A549 (cell line): ENCODE results near the gene KRTAP5-4. TPM values are rescaled to one million over a fixed set of nuclear protein-coding genes. Genes with fewer than 3 reads are reported as not detected.

Source experiments
- ATAC-seq, 2 experiments: fragments of 200-7000 bp in 1 of 2; fragments of >200 bp in 1 of 2; cut with Nextera tagmentation in 1 of 2; cut with Tn5 transposase in 1 of 2; 3 replicates each; pipeline versions ENCODE4 v1.8.0 to v1.9.1; 2018 to 2020; ENCODE audit warnings: mild to moderate bottlenecking in 1 of 2, moderate library complexity in 1 of 2
- CTCF ChIA-PET: fragments of 300-600 bp; sonication (Branson Sonifier 250); formaldehyde crosslinking; extraction: SDS; loops from one replicate; lab custom pipeline; 2021; ENCODE audit warnings: antibody characterized with exemption, inconsistent platforms; lab: Yijun Ruan, JAX
- POLR2A ChIA-PET: fragments of 350-600 bp; formaldehyde crosslinking; extraction: SDS; loops from one replicate; lab custom pipeline; 2021; ENCODE audit warnings: antibody characterized with exemption, inconsistent platforms; lab: Yijun Ruan, JAX
- DNase-seq, 2 experiments: peaks; one replicate each; pipeline versions ENCODE4 v3.0.0 to v3.0.0-alpha.2; 2011 to 2016; ENCODE audit warnings: low read depth in 1 of 2, low spot score in 1 of 2
- FAIRE-seq: peaks from 2 replicates; lab custom pipeline; 2011; peaks lifted over from hg19 to GRCh38; lab: Jason Lieb, UNC
- H3K27ac ChIP-seq, 2 experiments: fragments of >200 bp; sonication (Bioruptor Twin); formaldehyde crosslinking; 3 replicates each; pipeline ENCODE4 v1.5.1; 2016 to 2017
- H3K4me1 ChIP-seq: fragments of >200 bp; sonication (Bioruptor Twin); formaldehyde crosslinking; 3 replicates; pipeline ENCODE4 v1.6.1; 2016
- H3K4me2 ChIP-seq: fragments of >200 bp; sonication (Bioruptor Twin); formaldehyde crosslinking; 3 replicates; pipeline ENCODE4 v1.6.1; 2016
- H3K4me3 ChIP-seq: fragments of >200 bp; sonication (Bioruptor Twin); formaldehyde crosslinking; 3 replicates; pipeline ENCODE4 v1.5.1; 2016
- H3K9me3 ChIP-seq: fragments of >200 bp; sonication (Bioruptor Twin); formaldehyde crosslinking; 3 replicates; pipeline ENCODE4 v1.6.1; 2016
- BHLHE40 ChIP-seq: IDR thresholded peaks from 2 replicates; pipeline ENCODE4 v1.6.1; 2012; ENCODE audit warnings: low read depth, low read length, inconsistent platforms
- CBX2 ChIP-seq: fragments of 200-600 bp; sonication (generic); IDR thresholded peaks from 2 replicates; pipeline ENCODE4 v1.6.1; 2016; ENCODE audit warnings: low read depth, mild to moderate bottlenecking, borderline replicate concordance
- CHD4 ChIP-seq: fragments of 200-600 bp; sonication (generic); IDR thresholded peaks from 2 replicates; pipeline ENCODE4 v1.6.1; 2016; ENCODE audit warnings: antibody characterized with exemption, mild to moderate bottlenecking, borderline replicate concordance
- EHF ChIP-seq: fragments of 250-450 bp; sonication (Bioruptor Pico); IDR thresholded peaks from 2 replicates; pipeline ENCODE4 v1.5.0; 2020; ENCODE audit warnings: mild to moderate bottlenecking
- EP300 ChIP-seq, 2 experiments: fragments of >200 bp; sonication (Bioruptor Twin); formaldehyde crosslinking; IDR thresholded peaks; 2 replicates in 1 of 2; 3 replicates in 1 of 2; pipeline ENCODE4 v1.6.1; 2016 to 2017
- FOSB ChIP-seq: fragments of 250-450 bp; sonication (Bioruptor Pico); IDR thresholded peaks from 2 replicates; pipeline ENCODE4 v1.5.0; 2020; ENCODE audit warnings: mild to moderate bottlenecking, moderate library complexity
- FOXS1 ChIP-seq: fragments of 250-450 bp; sonication (Bioruptor Pico); IDR thresholded peaks from 2 replicates; pipeline ENCODE4 v1.5.0; 2020; ENCODE audit warnings: mild to moderate bottlenecking, moderate library complexity
- GATA3 ChIP-seq: IDR thresholded peaks from 2 replicates; pipeline ENCODE4 v1.6.1; 2012; ENCODE audit warnings: borderline replicate concordance
- HOXA7 ChIP-seq: fragments of 250-450 bp; sonication (Bioruptor Pico); IDR thresholded peaks from 2 replicates; pipeline ENCODE4 v1.5.0; 2020; ENCODE audit warnings: mild to moderate bottlenecking, moderate library complexity
- HOXB13 ChIP-seq: fragments of 250-450 bp; sonication (Bioruptor Pico); IDR thresholded peaks from 2 replicates; pipeline ENCODE4 v1.5.0; 2020; ENCODE audit warnings: low read depth, mild to moderate bottlenecking, moderate library complexity
- KDM5A ChIP-seq: fragments of 200-600 bp; sonication (generic); IDR thresholded peaks from 2 replicates; pipeline ENCODE4 v1.6.1; 2016; ENCODE audit warnings: antibody characterized with exemption, mild to moderate bottlenecking
- NPAS2 ChIP-seq: fragments of 250-450 bp; sonication (Bioruptor Pico); IDR thresholded peaks from 2 replicates; pipeline ENCODE4 v1.8.0; 2022; ENCODE audit warnings: mild to moderate bottlenecking, moderate library complexity, borderline replicate concordance
- PHF8 ChIP-seq: fragments of 200-600 bp; sonication (generic); IDR thresholded peaks from 2 replicates; pipeline ENCODE4 v1.6.1; 2016; ENCODE audit warnings: low read depth, mild to moderate bottlenecking, antibody characterized with exemption, moderate library complexity, borderline replicate concordance
- RAD21 ChIP-seq, 2 experiments: fragments of >200 bp in 1 of 2; sonication (Bioruptor Twin) in 1 of 2; formaldehyde crosslinking in 1 of 2; IDR thresholded peaks in 1 of 2; conservative IDR thresholded peaks in 1 of 2; 2 replicates in 1 of 2; 3 replicates in 1 of 2; pipeline ENCODE4 v1.6.1; 2012 to 2018; ENCODE audit warnings: inconsistent platforms in 1 of 2
- RARB ChIP-seq: fragments of 250-450 bp; sonication (Bioruptor Pico); IDR thresholded peaks from 2 replicates; pipeline ENCODE4 v1.8.0; 2021; ENCODE audit warnings: mild to moderate bottlenecking, moderate library complexity
- RFX5 ChIP-seq: fragments of 450-650 bp; IDR thresholded peaks from 2 replicates; pipeline ENCODE4 v1.7.1; 2014; ENCODE audit warnings: antibody characterized with exemption, mild to moderate bottlenecking, moderate library complexity
- RNF2 ChIP-seq: fragments of 200-600 bp; sonication (generic); IDR thresholded peaks from 2 replicates; pipeline ENCODE4 v1.6.1; 2016; ENCODE audit warnings: low read depth, mild to moderate bottlenecking, antibody characterized with exemption, moderate library complexity, borderline replicate concordance
- SMC3 ChIP-seq: fragments of >200 bp; sonication (Bioruptor Twin); formaldehyde crosslinking; IDR thresholded peaks from 3 replicates; pipeline ENCODE4 v1.6.1; 2018; ENCODE audit warnings: inconsistent platforms
- TFCP2L1 ChIP-seq: fragments of 250-450 bp; sonication (Bioruptor Pico); IDR thresholded peaks from 2 replicates; pipeline ENCODE4 v1.5.0; 2021; ENCODE audit warnings: mild to moderate bottlenecking
- ZFP36 ChIP-seq: fragments of 450-650 bp; IDR thresholded peaks from 2 replicates; pipeline ENCODE4 v1.6.1; 2014; ENCODE audit warnings: borderline replicate concordance; ENCODE audit not compliant: partially characterized antibody
- WGBS: methylation state at CpG from one replicate; pipeline ENCODE4 v1.1.6; 2017; ENCODE audit errors: missing lambda C conversion rate; 5-methylcytosine and 5-hydroxymethylcytosine counted together
- polyA plus RNA-seq, 4 experiments: library from polyadenylated mRNA; depleted of rRNA in 3 of 4; stranded (reverse); fragments of >200 nt; fragmentation: RNase III in 1 of 4; extraction: RNeasy Plus Mini Kit Qiagen cat#74134 plus additional on column Dnase treatment in 1 of 4; gene quantifications; 2 replicates in 3 of 4; 3 replicates in 1 of 4; pipeline ENCODE4 v1.2.3, GENCODE V29; 2011 to 2017
- TF ChIP-seq, protein P1 (sequence below): IDR thresholded peaks from 2 replicates; pipeline ENCODE4 v1.6.1; 2012; ENCODE audit warnings: low read depth, borderline replicate concordance
- TF ChIP-seq, protein P2 (sequence below): IDR thresholded peaks from 2 replicates; pipeline ENCODE4 v1.6.1; 2012

KRTAP5-4 gene
- polyA plus RNA-seq, 2 of the 4 experiments (the other 2 are of a cell fraction) = not detected

DNA sequence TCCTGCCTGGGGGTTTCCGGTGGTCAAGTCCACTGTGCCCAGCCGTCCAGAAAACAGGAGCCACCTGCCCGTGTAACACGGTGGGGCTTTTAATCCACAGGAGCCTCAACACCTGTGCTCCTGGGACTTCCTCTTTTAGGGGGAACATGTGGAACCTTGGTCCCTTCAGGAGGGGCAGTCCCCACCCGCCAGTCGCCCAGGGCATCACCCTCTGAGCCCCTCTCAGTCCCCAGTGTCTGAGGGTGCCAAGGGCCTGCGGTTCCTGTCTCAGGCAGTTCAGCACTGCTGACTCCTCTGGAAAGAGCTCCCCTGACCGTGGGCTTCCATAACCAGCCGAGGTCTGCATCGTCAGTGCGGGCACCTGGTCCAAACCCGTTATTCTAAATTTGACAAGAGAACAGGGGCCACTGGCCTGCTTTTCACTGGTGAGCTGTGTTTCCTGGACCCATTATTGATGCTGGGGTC lies 23.5 kb upstream of the KRTAP5-4 start:
- ChIA-PET CTCF (interaction anchor here (0.6 to 12.2 kb wide), 6 partner anchors 12 to 347 kb away, joined by 3 to 147 read pairs (median 4); no protein-coding TSS in a partner anchor), POLR2A (no interaction called here)
- Histone ChIP-seq H3K27ac (no peak overlapping the region), H3K9me3 (no peaks in the 10 kb centered on the region), H3K4me2 (no peak overlapping the region), H3K4me1 (no peaks in the 10 kb centered on the region), H3K4me3 (no peak overlapping the region)
- no peak for FAIRE-seq
- TF ChIP-seq NPAS2 = no peak
- no peak for TF ChIP-seq SMC3
- no peak for TF ChIP-seq RAD21 (conservative IDR thresholded peaks at IDR 0.05 in 1 of 2, IDR thresholded peaks at IDR 0.05 in 1 of 2)
- TF ChIP-seq CHD4 = no peak
- TF ChIP-seq, protein P1, sequence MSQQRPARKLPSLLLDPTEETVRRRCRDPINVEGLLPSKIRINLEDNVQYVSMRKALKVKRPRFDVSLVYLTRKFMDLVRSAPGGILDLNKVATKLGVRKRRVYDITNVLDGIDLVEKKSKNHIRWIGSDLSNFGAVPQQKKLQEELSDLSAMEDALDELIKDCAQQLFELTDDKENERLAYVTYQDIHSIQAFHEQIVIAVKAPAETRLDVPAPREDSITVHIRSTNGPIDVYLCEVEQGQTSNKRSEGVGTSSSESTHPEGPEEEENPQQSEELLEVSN = no peak
- TF ChIP-seq, protein P2, sequence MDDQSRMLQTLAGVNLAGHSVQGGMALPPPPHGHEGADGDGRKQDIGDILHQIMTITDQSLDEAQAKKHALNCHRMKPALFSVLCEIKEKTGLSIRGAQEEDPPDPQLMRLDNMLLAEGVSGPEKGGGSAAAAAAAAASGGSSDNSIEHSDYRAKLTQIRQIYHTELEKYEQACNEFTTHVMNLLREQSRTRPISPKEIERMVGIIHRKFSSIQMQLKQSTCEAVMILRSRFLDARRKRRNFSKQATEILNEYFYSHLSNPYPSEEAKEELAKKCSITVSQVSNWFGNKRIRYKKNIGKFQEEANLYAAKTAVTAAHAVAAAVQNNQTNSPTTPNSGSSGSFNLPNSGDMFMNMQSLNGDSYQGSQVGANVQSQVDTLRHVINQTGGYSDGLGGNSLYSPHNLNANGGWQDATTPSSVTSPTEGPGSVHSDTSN = no peak
- no peak for TF ChIP-seq EHF (CRISPR knock-in tag)
- TF ChIP-seq TFCP2L1 = no peak
- TF ChIP-seq RARB (CRISPR knock-in tag) = no peak
- no peak for TF ChIP-seq RFX5
- no peak for TF ChIP-seq FOXS1
- no peak for TF ChIP-seq HOXB13 (CRISPR knock-in tag)
- TF ChIP-seq KDM5A = no peak
- no peak for DNase-seq
- ATAC-seq = no peak
- WGBS = 52% methylated on average over 12 of the region's 12 CpGs

DNA sequence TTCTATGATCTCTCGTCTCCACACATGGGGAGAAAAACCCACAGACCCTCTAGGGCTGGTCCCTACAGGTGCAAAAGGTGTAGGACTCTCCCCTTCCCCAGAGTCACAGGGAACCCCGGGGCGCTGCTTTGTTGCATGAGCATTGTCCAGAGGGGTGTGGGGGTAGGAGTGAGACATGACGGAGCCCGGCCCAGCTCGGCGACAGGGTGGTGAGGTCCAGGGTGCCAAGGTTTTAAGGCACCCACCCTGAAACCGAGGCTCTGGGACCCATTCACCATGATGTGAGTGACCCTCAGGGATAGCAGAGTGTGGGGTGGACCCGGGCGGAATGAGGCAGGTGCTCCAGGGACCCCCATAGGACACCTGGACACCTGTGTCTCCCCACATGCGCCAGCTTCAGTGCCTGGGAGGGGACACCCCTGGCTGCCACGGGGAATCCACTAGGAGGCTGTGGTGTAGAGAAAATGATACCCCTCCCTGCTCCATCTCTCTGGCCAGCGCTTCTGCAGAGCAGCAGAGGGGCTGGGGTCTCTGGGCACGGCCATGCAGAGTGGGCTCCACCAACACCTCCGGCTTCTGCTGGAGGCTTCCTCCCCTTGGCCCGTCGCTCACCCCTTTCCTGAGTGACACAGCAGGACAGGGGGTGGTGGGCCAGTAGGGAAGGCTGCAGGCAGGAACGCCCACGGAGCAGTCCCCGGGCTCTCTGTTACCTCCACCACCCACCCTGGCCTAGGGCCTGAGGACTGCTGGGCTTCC lies 22.8 kb upstream of the KRTAP5-4 start:
- DNase-seq = no peak
- no peak overlapping the region for H3K27ac ChIP-seq
- 21% methylated on average over 18 of the region's 20 CpGs for WGBS
- no peak for FAIRE-seq
- H3K4me1 ChIP-seq = no peaks in the 10 kb centered on the region
- POLR2A ChIA-PET = no interaction called here
- TF ChIP-seq FOSB (CRISPR knock-in tag) (no peak), CBX2 (no peak), PHF8 (no peak), EP300 (IDR thresholded peaks at IDR 0.05) (no peak), RFX5 (no peak), SMC3 (no peak), ZFP36 (no peak), BHLHE40 (no peak), RAD21 (conservative IDR thresholded peaks at IDR 0.05 in 1 of 2, IDR thresholded peaks at IDR 0.05 in 1 of 2) (no peak), RNF2 (no peak), FOXS1 (no peak), GATA3 (no peak), HOXA7 (CRISPR knock-in tag) (no peak)
- no peak overlapping the region for H3K4me2 ChIP-seq
- CTCF ChIA-PET = interaction anchor here (0.8 to 12.2 kb wide), 6 partner anchors 8 to 507 kb away, joined by 3 to 147 read pairs (median 4); partner anchors contain the start of gene KRTAP5-5
- ATAC-seq = 0 out of 6 replicates have a peak, but pooled peaks of 1 of the 2 experiments have one; percentile 14
- no peak overlapping the region for H3K4me3 ChIP-seq
- H3K9me3 ChIP-seq = no peaks in the 10 kb centered on the region
